Posterior cingulate gyrus (tissue), 11 donors: ENCODE results near the gene HLA-DPA1.
"Not testable (repeated sequence)": the region's sequence is repeated elsewhere in the genome, so short reads cannot be mapped to it uniquely, and the experiment has no call there.

Source experiments
- DNase-seq, 10 donors: peaks; one replicate each; pipeline versions ENCODE4 v3.0.0 to v3.0.0-alpha.2; 2020 to 2021; ENCODE audit warnings: mixed read lengths in 3 of 10
- intact Hi-C: fragments of 100-400 bp; cut with DNase I; formaldehyde crosslinking; loops from one replicate; pipeline ENCODE4 v1.15.1; 2023

HLA-DPA1 gene

GRCh38 chr6:33073431-33073871, at the start of gene HLA-DPA1:
TSS of gene HLA-DPA1 (minus strand) at chr6:33073649.
- intact Hi-C loops: no loop called here
- DNase-seq: no peak

- intact Hi-C loops: no loop called here
- DNase-seq: no peak
Measured at GRCh38 chr6:33123181-33123580, 49.7 kb upstream of the HLA-DPA1 start.

GRCh38 chr6:33120001-33120400, 46.6 kb upstream of the HLA-DPA1 start:
- intact Hi-C loops: no loop called here
- no peak for DNase-seq

- intact Hi-C loops: loop anchor here (1.0 kb wide), 1 partner anchor 130 kb away; no protein-coding TSS in a partner anchor
- no peak for DNase-seq
Measured at GRCh38 chr6:33118525-33119123, 45.2 kb upstream of the HLA-DPA1 start.

- intact Hi-C loops: loop anchor here (1.0 kb wide), 1 partner anchor 130 kb away; no protein-coding TSS in a partner anchor
- DNase-seq: no peak
Measured at GRCh38 chr6:33117811-33118277, 44.4 kb upstream of the HLA-DPA1 start.

- intact Hi-C loops: no loop called here
- DNase-seq: peak in 1 of 10 donors; percentile 75
Measured at GRCh38 chr6:33116841-33117711, 43.6 kb upstream of the HLA-DPA1 start.

- intact Hi-C loops: no loop called here
Measured at GRCh38 chr6:33116417-33116816, 43.0 kb upstream of the HLA-DPA1 start.

GRCh38 chr6:33114406-33114805, 41.0 kb upstream of the HLA-DPA1 start:
- DNase-seq: no peak
- intact Hi-C loops: no loop called here

More at GRCh38 chr6:33116417-33116816, 43.0 kb upstream of the HLA-DPA1 start:
- DNase-seq: peak in 1 of 10 donors; percentile 33

- DNase-seq: no peak
- intact Hi-C loops: no loop called here
Measured at GRCh38 chr6:33113755-33114154, 40.3 kb upstream of the HLA-DPA1 start.

- intact Hi-C loops: no loop called here
- no peak for DNase-seq
Measured at GRCh38 chr6:33112148-33112547, 38.7 kb upstream of the HLA-DPA1 start.

- intact Hi-C loops: no loop called here
- no peak for DNase-seq
Measured at GRCh38 chr6:33108307-33108706, 34.9 kb upstream of the HLA-DPA1 start.

GRCh38 chr6:33107641-33108040, 34.2 kb upstream of the HLA-DPA1 start:
- no peak for DNase-seq
- intact Hi-C loops: no loop called here

- no peak for DNase-seq
- intact Hi-C loops: no loop called here
Measured at GRCh38 chr6:33105916-33106871, 32.7 kb upstream of the HLA-DPA1 start.

GRCh38 chr6:33105386-33105785, 31.9 kb upstream of the HLA-DPA1 start:
- DNase-seq: no peak
- intact Hi-C loops: no loop called here

- intact Hi-C loops: no loop called here
- no peak for DNase-seq
Measured at GRCh38 chr6:33104887-33105286, 31.4 kb upstream of the HLA-DPA1 start.

GRCh38 chr6:33103776-33104175, 30.3 kb upstream of the HLA-DPA1 start:
- no peak for DNase-seq
- intact Hi-C loops: no loop called here

GRCh38 chr6:33101121-33101737, 27.8 kb upstream of the HLA-DPA1 start:
- DNase-seq, intact Hi-C loops: not testable (repeated sequence)

- no peak for DNase-seq
- intact Hi-C loops: no loop called here
Measured at GRCh38 chr6:33095681-33096080, 22.2 kb upstream of the HLA-DPA1 start.

- intact Hi-C loops: no loop called here
- DNase-seq: no peak
Measured at GRCh38 chr6:33093855-33094254, 20.4 kb upstream of the HLA-DPA1 start.

- DNase-seq: no peak
- intact Hi-C loops: no loop called here
Measured at GRCh38 chr6:33092385-33092784, 18.9 kb upstream of the HLA-DPA1 start.
